GM12875 (cell line): ENCODE data around the gene PRRG2.
A peak's percentile ranks its signal among the peaks of the same experiment; 100 is the strongest.

ENCODE experiments used
- H3K4me3 ChIP-seq: one replicate; pipeline ENCODE4 v1.5.1; 2011; ENCODE audit warnings: low read depth, low read length, control low read depth
- CTCF ChIP-seq: IDR thresholded peaks from 2 replicates; pipeline ENCODE4 v1.5.1; 2011; ENCODE audit warnings: low read depth, mild to moderate bottlenecking, control low read depth, inconsistent platforms, low read length, moderate library complexity, borderline replicate concordance; ENCODE audit not compliant: insufficient read depth

Gene PRRG2

GRCh38 chr19:49589502-49589905, 8.4 kb downstream of the PRRG2 start:
- H3K4me3 ChIP-seq, result no peak overlapping the region

GRCh38 chr19:49590071-49590970, 9.2 kb downstream of the PRRG2 start:
- TF ChIP-seq CTCF, result peak; percentile 17; the same call in 1 of the 2 replicates
- H3K4me3 ChIP-seq, result peak overlapping the region; percentile 92

More at GRCh38 chr19:49589502-49589905, 8.4 kb downstream of the PRRG2 start:
- no peak for TF ChIP-seq CTCF

- TF ChIP-seq CTCF, result no peak
- H3K4me3 ChIP-seq, result peak within 1 kb of the TSS; percentile 92
Observed at GRCh38 chr19:49590971-49591730, 10.0 kb downstream of the PRRG2 start, which contains the start of gene PRR12. TSS of gene PRR12 (plus strand) at chr19:49591182. CDS start at chr19:49591655, 473 bp downstream.

GRCh38 chr19:49591731-49592485, 10.8 kb downstream of the PRRG2 start:
- peak overlapping the region; percentile 92 for H3K4me3 ChIP-seq
- TF ChIP-seq CTCF, result no peak

GRCh38 chr19:49592486-49593232, 11.5 kb downstream of the PRRG2 start:
- H3K4me3 ChIP-seq, result peak overlapping the region; percentile 92
- TF ChIP-seq CTCF, result no peak
